IPS-18a (cell line): Measurements from ENCODE around the gene KHDC1.
"Not testable (repeated sequence)": the region's sequence is repeated elsewhere in the genome, so short reads cannot be mapped to it uniquely, and the experiment has no call there.

Experiments
- H3K27ac ChIP-seq: one replicate; pipeline ENCODE4 v1.5.1; 2013; ENCODE audit warnings: low read length
- H3K27me3 ChIP-seq: one replicate; pipeline ENCODE4 v1.6.1; 2013; ENCODE audit warnings: mild to moderate bottlenecking, low read length; ENCODE audit not compliant: control insufficient read depth, insufficient read depth
- H3K36me3 ChIP-seq: one replicate; pipeline ENCODE4 v1.6.1; 2013; ENCODE audit warnings: low read depth, low read length; ENCODE audit not compliant: control insufficient read depth
- H3K4me1 ChIP-seq: one replicate; pipeline ENCODE4 v1.6.1; 2013; ENCODE audit warnings: low read depth, low read length; ENCODE audit not compliant: control insufficient read depth
- H3K4me3 ChIP-seq: one replicate; pipeline ENCODE4 v1.5.1; 2013; ENCODE audit warnings: low read length
- H3K9ac ChIP-seq: one replicate; pipeline ENCODE4 v1.6.1; 2013; ENCODE audit warnings: mild to moderate bottlenecking, low read length, moderate library complexity
- H3K9me3 ChIP-seq: one replicate; pipeline ENCODE4 v1.6.1; 2013; ENCODE audit warnings: low read depth, low read length; ENCODE audit not compliant: control insufficient read depth

KHDC1 gene, protein sequence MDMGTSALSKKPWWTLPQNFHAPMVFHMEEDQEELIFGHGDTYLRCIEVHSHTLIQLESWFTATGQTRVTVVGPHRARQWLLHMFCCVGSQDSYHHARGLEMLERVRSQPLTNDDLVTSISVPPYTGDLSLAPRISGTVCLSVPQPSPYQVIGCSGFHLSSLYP

DNA sequence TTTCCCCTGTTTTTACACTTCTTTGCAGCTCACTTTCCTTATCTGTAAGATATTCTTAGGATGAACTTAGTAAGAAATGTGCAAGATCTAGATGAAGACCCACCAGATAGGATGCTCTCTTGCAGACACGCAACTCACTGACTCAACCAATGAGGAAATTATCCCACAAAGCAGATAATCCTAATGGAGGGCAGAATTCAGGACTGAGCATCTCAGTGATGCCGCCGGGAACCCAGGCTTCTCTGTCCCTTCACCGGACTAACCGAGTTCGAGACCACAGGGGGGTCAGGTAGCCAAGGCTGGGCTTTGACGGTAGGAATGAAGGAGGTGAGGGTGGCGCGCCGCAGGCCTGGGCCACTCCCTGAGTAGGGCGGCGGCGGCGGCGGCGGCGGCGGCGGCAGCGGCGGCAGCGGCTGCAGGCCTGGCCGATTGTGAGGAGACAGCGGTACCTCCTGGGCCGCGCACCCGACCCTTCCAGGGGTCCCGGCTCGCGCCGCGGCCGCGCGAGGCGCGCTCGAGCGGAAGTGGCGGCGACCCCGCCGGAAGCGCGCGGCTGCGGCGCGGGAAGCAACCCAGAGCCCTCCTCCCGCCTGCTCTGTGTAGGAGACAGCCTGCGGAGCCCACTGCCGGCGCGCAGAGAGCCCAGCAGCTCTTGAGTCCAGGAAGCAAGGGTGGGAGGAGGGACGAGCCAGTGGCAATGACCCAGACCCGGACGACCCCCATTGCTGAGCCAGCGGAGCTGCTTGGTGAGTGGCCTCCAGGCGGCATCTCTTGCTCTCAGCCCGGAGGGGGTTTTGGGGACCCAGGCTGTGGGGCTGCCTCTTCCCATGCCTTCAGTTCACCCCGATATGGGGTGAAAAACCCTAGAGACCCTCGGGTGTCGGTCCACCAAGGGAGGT, at the start of gene KHDC1:
Gene KHDC1, minus strand, starts transcription at position 526 of the 899 bp plus-strand sequence. CDS start 20,679 bp downstream, outside the sequence.
- Histone ChIP-seq H3K36me3 (no peaks in the 10 kb centered on the region), H3K27me3 (no peaks in the 10 kb centered on the region), H3K27ac (no peak within 1 kb of the TSS), H3K9ac (peak within 1 kb of the TSS; percentile 67), H3K4me1 (peaks cover 7% of the 10 kb centered on the region), H3K9me3 (no peaks in the 10 kb centered on the region), H3K4me3 (peak within 1 kb of the TSS; percentile 71)

GRCh38 chr6:73310503-73310845, 47.5 kb upstream of the KHDC1 start:
- not testable (repeated sequence) for H3K9me3 ChIP-seq, H3K36me3 ChIP-seq, H3K27ac ChIP-seq, H3K27me3 ChIP-seq, H3K4me1 ChIP-seq
- peak overlapping the region; percentile 68 for H3K4me3 ChIP-seq
- H3K9ac ChIP-seq: peak overlapping the region; percentile 36

DNA sequence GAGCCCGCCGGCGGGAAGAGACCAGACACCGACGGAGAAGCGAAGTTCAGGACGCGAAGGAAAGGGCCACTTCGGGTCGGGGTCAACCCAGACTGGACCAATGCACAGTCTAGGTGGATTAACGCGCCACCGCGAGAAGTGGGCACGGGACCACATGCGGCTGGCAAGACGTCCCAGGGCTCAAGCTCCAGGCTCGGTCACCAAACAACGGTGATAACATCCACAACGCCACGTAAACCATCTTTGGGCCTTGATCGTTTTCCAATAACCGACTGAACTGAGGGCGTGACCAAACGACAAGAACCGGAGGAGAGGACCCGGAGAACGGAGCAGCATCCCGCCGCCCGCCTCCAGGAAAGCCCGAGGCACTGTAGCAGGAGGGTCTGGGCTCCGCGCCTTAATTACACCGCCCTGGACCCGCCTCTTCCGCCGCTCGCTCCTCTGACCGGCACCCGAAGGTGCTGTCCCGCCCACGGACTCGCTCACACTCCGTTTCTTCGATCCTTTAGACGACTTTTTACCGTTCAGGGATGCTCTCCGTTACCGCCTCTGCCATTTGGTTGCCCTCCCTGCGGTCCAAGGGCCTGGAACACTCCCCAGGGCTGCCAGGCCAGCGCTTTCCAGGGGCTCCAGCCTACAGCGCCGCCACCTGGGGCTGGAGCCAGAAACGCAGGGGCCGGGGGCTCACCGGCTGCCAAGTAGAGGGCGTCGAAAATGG, 46.9 kb upstream of the KHDC1 start:
- Histone ChIP-seq H3K36me3 (no peaks in the 10 kb centered on the region), H3K27me3 (no peaks in the 10 kb centered on the region), H3K27ac (no peak overlapping the region), H3K9ac (peak overlapping the region; percentile 36), H3K9me3 (no peaks in the 10 kb centered on the region), H3K4me1 (no peaks in the 10 kb centered on the region), H3K4me3 (peak overlapping the region; percentile 68)

DNA sequence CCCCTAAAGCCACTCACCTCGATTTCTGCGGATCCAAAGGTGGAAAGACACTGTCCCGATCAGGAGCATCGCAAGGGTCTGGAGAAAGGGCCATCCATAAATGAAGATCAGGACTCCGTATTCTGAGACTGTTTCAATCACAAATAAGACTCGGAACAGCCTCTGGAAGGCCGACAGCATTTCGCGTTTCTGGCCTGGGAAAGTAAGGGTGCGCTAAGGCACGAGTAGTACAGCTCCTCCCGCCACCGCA, 46.5 kb upstream of the KHDC1 start:
- no peaks in the 10 kb centered on the region for H3K27me3 ChIP-seq
- peak overlapping the region; percentile 36 for H3K9ac ChIP-seq
- H3K4me1 ChIP-seq: no peaks in the 10 kb centered on the region
- H3K36me3 ChIP-seq: no peaks in the 10 kb centered on the region
- H3K27ac ChIP-seq: no peak overlapping the region
- H3K9me3 ChIP-seq: no peaks in the 10 kb centered on the region
- peak overlapping the region; percentile 68 for H3K4me3 ChIP-seq

DNA sequence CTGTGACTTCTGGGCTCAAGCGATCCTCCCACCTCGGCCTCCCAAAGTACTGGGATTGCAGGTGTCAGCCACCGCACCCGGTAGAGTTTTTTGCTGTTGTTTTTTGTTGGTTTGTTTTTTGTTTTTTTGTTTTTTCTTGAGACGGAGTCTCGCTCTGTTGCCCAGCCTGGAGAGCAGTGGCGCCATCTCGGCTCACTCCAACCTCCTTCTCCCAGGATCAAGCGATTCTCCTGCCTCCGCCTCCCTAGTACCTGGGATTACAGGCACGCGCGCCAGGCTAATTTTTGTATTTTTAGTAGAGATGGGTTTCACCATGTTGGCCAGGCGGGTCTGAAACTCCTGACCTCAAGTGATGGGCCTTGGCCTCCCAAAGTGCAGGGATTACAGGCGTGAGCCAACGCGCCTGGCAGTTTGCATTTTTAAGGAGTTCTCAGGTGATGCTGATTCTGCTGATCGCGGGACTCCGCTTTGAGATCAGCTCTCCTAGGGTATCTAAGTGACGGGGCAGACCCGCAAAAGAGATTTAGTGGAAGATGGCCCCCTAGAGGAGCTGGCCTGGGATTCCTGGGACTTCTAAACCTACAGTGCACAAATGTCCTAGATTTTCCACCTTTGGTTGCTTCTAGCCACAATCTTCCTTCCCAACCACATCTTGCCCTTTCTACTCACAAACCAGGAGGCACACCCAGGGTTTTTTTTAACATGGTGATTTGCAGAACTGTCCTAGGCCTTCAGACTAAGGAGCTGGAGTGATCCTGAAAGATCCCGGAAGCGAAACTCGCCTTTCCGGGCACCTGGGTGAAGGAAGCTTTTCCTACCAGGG, 45.9 kb upstream of the KHDC1 start:
- H3K27me3 ChIP-seq: no peaks in the 10 kb centered on the region
- H3K4me3 ChIP-seq: peak overlapping the region; percentile 68
- H3K4me1 ChIP-seq: no peaks in the 10 kb centered on the region
- H3K36me3 ChIP-seq: no peaks in the 10 kb centered on the region
- peak overlapping the region; percentile 36 for H3K9ac ChIP-seq
- H3K27ac ChIP-seq: no peak overlapping the region
- no peaks in the 10 kb centered on the region for H3K9me3 ChIP-seq

- H3K36me3 ChIP-seq, H3K4me3 ChIP-seq, H3K27ac ChIP-seq, H3K27me3 ChIP-seq, H3K4me1 ChIP-seq, H3K9me3 ChIP-seq, H3K9ac ChIP-seq: not testable (repeated sequence)
These were observed 40.8 kb upstream of the KHDC1 start for GRCh38 chr6:73303773-73304172.

GRCh38 chr6:73302339-73302738, 39.3 kb upstream of the KHDC1 start:
- Histone ChIP-seq H3K27me3 (no peaks in the 10 kb centered on the region), H3K36me3 (no peaks in the 10 kb centered on the region), H3K9me3 (no peaks in the 10 kb centered on the region)

GRCh38 chr6:73299151-73299971, 36.4 kb upstream of the KHDC1 start:
- H3K9ac ChIP-seq: no peak overlapping the region
- no peaks in the 10 kb centered on the region for H3K27me3 ChIP-seq
- H3K36me3 ChIP-seq: no peaks in the 10 kb centered on the region
- H3K4me3 ChIP-seq: no peak overlapping the region
- no peaks in the 10 kb centered on the region for H3K9me3 ChIP-seq
- H3K4me1 ChIP-seq: no peaks in the 10 kb centered on the region
- no peak overlapping the region for H3K27ac ChIP-seq

More at GRCh38 chr6:73302339-73302738, 39.3 kb upstream of the KHDC1 start:
- no peak overlapping the region for H3K9ac ChIP-seq
- no peak overlapping the region for H3K4me3 ChIP-seq
- H3K27ac ChIP-seq: no peak overlapping the region
- H3K4me1 ChIP-seq: no peaks in the 10 kb centered on the region

DNA sequence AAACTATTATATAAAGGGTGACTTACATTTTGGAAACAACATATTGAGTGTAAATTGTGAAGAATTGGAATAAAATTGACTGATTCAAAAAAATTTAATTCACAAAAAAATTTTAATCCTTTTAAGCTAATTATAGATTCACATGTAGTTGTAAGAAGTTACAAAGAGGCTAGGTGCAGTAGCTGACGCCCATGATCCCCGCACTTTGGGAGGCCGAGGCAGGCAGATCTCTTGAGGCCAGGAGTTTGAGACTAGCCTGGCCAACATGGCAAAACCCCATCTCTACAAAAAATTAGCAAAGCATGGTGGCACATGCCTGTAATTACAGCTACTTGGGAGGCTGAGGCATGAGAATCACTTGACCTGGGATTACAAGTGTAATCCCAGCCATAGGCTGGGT, 30.3 kb upstream of the KHDC1 start:
- Histone ChIP-seq H3K9ac (no peak overlapping the region), H3K36me3 (peaks cover 6% of the 10 kb centered on the region), H3K9me3 (no peaks in the 10 kb centered on the region), H3K27ac (no peak overlapping the region), H3K27me3 (no peaks in the 10 kb centered on the region), H3K4me3 (no peak overlapping the region), H3K4me1 (no peaks in the 10 kb centered on the region)

DNA sequence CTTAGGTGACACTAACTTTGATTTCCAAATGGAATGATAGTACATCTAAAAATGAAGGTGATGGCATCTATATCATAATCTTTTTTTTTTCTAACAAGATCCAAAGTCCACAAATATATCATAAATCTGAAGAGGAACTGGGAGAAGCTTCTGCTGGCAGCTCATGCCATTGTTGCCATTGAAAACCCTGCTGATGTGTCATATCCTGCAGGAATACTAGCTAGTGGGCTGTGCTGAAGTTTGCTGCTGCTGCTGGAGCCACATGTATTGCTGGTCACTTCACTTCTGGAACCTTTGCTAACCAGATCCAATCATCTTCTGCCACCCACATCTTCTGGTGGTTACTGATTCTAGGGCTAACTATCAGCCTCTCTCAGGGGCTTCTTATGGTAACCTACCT, 27.4 kb upstream of the KHDC1 start:
- Histone ChIP-seq H3K9me3 (no peaks in the 10 kb centered on the region), H3K27ac (no peak overlapping the region), H3K4me3 (no peak overlapping the region), H3K27me3 (no peaks in the 10 kb centered on the region), H3K4me1 (no peaks in the 10 kb centered on the region), H3K9ac (no peak overlapping the region), H3K36me3 (peaks cover 6% of the 10 kb centered on the region)

GRCh38 chr6:73286752-73287151, 23.8 kb upstream of the KHDC1 start:
- no peaks in the 10 kb centered on the region for H3K4me1 ChIP-seq
- H3K4me3 ChIP-seq: no peak overlapping the region
- H3K27ac ChIP-seq: no peak overlapping the region
- no peak overlapping the region for H3K9ac ChIP-seq
- H3K36me3 ChIP-seq: peaks cover 4% of the 10 kb centered on the region
- H3K27me3 ChIP-seq: no peaks in the 10 kb centered on the region
- H3K9me3 ChIP-seq: no peaks in the 10 kb centered on the region
